GM12801 (cell line): Measurements from ENCODE around the gene FAM234A.

ENCODE experiments used
- CTCF ChIP-seq: IDR thresholded peaks from one replicate; pipeline ENCODE4 v1.5.1; 2011; ENCODE audit warnings: control low read depth; ENCODE audit not compliant: insufficient read length; ENCODE audit errors: extremely low read depth

Gene FAM234A

DNA sequence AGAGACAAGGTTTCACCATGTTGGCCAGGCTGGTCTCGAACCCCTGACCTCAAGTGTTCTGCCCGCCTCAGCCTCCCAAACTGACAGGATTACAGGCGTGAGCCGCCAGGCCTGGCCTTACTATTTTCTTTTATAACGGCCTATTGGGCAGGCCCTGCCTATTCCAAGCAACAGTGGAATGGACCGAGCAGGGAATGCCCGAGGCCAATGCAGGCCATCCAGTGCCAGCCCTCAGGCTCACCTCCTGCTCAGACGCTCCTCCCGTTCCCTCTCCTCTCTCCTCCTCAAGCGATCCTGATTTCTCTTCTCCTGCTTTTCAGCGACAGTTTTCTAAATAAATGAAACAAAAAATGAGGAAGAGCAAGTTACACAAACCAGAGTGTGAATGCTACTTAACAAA lies 41.9 kb upstream of the FAM234A start:
- TF ChIP-seq CTCF = no peak

GRCh38 chr16:193441-193840 lies 41.2 kb upstream of the FAM234A start:
- TF ChIP-seq CTCF = no peak

DNA sequence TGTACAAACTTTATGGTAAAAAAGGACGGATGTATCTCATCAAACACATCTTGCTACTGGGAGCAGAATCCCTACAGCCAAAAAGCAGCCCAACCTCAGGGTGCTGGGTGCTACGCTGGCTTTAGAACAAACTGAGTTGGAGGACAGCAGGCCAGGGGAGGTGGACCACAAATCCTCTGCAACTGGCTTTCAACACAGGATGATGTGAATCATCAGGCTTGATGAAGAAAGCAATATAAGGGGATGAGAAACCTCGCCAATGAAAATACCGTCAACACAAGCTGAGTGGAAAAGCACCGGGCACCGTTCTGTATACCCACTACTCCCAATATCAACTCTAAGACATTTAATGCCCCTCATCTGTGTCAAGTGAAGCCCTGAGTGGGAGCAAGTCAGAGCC lies 40.1 kb upstream of the FAM234A start:
- no peak for TF ChIP-seq CTCF

DNA sequence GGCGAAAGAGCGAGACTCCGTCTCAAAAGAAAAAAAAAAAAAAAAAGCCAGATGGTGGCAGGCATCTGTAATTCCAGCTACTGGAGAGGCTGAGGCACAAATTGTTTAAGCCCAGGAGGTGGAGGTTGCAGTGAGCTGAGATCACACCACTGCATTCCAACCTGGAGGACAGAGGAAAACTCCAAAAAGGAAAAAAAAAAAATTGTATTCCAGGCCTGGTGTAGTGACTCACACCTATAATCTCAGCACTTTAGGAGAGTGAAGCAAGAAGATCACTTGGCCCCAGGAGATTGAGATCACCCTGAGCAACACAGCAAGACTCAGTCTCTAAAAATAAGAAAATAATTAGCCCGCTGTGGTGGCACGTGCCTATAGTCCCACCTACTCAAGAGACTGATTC lies 34.2 kb upstream of the FAM234A start:
- TF ChIP-seq CTCF = no peak

GRCh38 chr16:203246-203645 lies 31.4 kb upstream of the FAM234A start:
- TF ChIP-seq CTCF = no peak

GRCh38 chr16:212999-213398 lies 21.6 kb upstream of the FAM234A start:
- no peak for TF ChIP-seq CTCF

GRCh38 chr16:220021-220420 lies 14.6 kb upstream of the FAM234A start:
- no peak for TF ChIP-seq CTCF
